ENCODE measurements around the gene NBR1.
"Not testable (repeated sequence)": the region's sequence is repeated elsewhere in the genome, so short reads cannot be mapped to it uniquely, and the experiment has no call there.

NBR1 gene

DNA sequence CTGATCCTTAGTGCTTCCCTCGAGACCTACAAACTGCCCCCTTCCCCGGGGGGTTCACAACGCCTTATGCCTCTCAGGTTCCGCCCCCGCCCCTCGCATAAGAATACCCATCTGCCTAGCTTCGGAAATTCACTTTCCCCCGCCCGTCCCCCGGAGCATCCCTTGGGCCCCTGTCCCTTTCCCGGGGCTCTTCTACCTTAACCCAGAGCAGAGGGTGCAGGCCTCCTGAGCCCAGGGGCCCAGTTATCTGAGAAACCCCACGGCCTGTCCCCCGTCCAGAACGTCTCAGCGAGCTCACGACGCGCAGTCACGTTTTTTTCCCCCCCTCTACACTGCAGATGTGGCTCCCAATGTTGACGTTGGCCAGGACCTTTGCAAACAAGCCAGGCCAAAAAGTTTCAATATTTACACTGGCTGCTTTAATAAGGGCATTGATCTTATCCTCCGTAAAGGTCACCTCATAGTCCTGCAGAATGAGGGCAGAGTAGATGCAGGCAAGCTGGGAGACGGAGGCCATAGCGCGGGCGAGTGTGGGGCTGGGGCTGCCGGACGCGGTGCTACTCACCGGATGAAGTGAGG, 1.4 kb upstream of the NBR1 start:
- Histone ChIP-seq H3K9me3 (ENCODE audit: insufficient read depth, low read length) (no peaks in the 10 kb centered on the region), H3K9ac (ENCODE audit: insufficient read length, low read depth) (peak overlapping the region; percentile 72), H3K36me3 (ENCODE audit: insufficient read depth, insufficient read length, low read length) (peaks cover 8% of the 10 kb centered on the region), H3K4me3 (ENCODE audit: insufficient read length, low read depth) (peak overlapping the region; percentile 72), H3K27me3 (ENCODE audit: insufficient read depth, insufficient read length) (no peaks in the 10 kb centered on the region), H3K4me1 (ENCODE audit: insufficient read depth, insufficient read length) (no peaks in the 10 kb centered on the region)
- TF ChIP-seq ZNF274 (IDR thresholded peaks at IDR 0.05; ENCODE audit: low read depth, low read length), result no peak
- TF ChIP-seq YY1 (IDR thresholded peaks at IDR 0.05; ENCODE audit: insufficient read depth, insufficient read length), result no peak
- no peak for TF ChIP-seq SUZ12 (IDR thresholded peaks at IDR 0.05; ENCODE audit: extremely low read depth, insufficient read depth, insufficient read length)
- no peak for DNase-seq (ENCODE audit: low read depth, low spot score)

DNA sequence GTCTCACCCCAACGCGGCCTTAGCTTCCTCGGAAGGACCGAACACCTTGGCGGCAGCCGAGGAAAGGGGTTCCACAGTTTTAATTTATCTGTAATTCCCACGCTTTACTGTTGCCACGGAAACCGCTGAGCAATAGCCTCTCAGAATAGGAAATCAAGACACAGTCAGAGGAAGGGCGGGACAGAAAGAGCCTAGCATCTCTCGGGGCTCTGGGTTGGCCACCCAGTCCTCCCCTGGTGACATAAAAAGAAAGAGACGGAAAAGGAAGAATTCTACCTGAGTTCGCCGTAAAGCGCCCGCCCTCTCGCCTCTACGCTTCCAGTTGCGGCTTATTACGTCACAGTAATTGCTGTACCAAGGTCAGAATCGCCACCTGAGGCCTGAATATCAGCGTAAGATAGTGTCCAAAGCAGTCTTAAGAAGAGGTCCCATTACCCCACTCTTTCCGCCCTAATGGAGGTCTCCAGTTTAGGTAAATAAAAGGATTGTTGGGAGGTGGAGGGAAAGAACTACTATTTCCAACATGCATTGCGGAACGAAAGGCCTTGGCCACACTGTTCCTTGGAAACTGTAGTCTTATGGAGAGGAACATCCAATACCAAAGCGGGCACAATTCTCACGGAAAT, 761 bp upstream of the NBR1 start:
- Histone ChIP-seq H3K27me3 (ENCODE audit: insufficient read depth, insufficient read length) (no peaks in the 10 kb centered on the region), H3K9ac (ENCODE audit: insufficient read length, low read depth) (peak overlapping the region; percentile 72), H3K4me3 (ENCODE audit: insufficient read length, low read depth) (peak overlapping the region; percentile 72), H3K4me1 (ENCODE audit: insufficient read depth, insufficient read length) (no peaks in the 10 kb centered on the region), H3K9me3 (ENCODE audit: insufficient read depth, low read length) (no peaks in the 10 kb centered on the region), H3K36me3 (ENCODE audit: insufficient read depth, insufficient read length, low read length) (peaks cover 8% of the 10 kb centered on the region)
- DNase-seq (ENCODE audit: low read depth, low spot score), result peak; percentile 88
- TF ChIP-seq YY1 (IDR thresholded peaks at IDR 0.05; ENCODE audit: insufficient read depth, insufficient read length) (no peak), ZNF274 (IDR thresholded peaks at IDR 0.05; ENCODE audit: low read depth, low read length) (no peak), SUZ12 (IDR thresholded peaks at IDR 0.05; ENCODE audit: extremely low read depth, insufficient read depth, insufficient read length) (no peak)

DNA sequence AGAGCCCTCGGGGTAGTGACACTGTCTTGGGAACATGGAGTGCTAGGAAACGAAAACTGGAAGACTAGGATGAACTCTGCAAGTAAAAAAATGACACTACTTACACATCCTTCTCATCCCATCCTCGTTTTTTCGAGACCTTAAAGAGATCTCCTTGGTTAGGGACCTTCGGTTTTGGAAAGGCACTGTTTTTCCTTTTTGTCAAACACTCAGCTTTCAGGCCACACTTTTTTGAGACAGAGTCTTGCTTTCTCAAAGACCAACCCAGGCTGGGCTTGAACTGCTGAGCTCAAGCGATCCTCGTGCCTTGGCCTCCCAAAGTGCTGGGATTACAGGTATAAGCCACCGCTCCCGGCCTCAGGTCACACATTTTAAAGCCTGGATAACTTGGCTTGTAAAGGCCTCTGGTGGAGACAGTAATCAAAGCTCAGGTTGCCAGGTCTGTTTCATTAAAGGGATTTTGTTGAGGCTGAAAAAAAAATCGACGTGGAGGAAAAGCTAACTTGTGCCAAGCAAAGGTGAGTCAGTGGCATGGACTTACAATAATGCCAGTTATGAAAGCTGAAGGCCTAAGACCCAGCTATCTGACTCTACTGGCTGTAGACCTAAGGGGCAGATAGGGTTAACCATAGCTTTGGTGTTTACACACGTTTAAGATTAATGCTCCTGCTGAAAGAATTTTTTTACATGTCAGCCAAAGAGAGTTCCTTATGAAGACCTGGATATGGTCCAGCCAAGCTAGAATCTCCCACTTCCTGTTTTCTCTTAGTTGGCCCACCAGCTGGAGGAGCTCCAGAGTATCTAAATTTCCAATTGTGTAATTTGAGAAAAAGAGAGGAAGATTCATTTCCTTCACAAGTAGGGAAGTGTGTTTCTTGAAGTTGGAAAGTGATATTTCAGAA, 823 bp downstream of the NBR1 start:
- DNase-seq (ENCODE audit: low read depth, low spot score), result no peak
- no peaks in the 10 kb centered on the region for H3K9me3 ChIP-seq (ENCODE audit: insufficient read depth, low read length)
- no peaks in the 10 kb centered on the region for H3K4me1 ChIP-seq (ENCODE audit: insufficient read depth, insufficient read length)
- peak overlapping the region; percentile 72 for H3K4me3 ChIP-seq (ENCODE audit: insufficient read length, low read depth)
- H3K27me3 ChIP-seq (ENCODE audit: insufficient read depth, insufficient read length), result no peaks in the 10 kb centered on the region
- peak overlapping the region; percentile 90 for H3K9ac ChIP-seq (ENCODE audit: insufficient read length, low read depth)
- H3K36me3 ChIP-seq (ENCODE audit: insufficient read depth, insufficient read length, low read length), result peaks cover 11% of the 10 kb centered on the region
- TF ChIP-seq YY1 (IDR thresholded peaks at IDR 0.05; ENCODE audit: insufficient read depth, insufficient read length) (no peak), ZNF274 (IDR thresholded peaks at IDR 0.05; ENCODE audit: low read depth, low read length) (no peak), SUZ12 (IDR thresholded peaks at IDR 0.05; ENCODE audit: extremely low read depth, insufficient read depth, insufficient read length) (no peak)

DNA sequence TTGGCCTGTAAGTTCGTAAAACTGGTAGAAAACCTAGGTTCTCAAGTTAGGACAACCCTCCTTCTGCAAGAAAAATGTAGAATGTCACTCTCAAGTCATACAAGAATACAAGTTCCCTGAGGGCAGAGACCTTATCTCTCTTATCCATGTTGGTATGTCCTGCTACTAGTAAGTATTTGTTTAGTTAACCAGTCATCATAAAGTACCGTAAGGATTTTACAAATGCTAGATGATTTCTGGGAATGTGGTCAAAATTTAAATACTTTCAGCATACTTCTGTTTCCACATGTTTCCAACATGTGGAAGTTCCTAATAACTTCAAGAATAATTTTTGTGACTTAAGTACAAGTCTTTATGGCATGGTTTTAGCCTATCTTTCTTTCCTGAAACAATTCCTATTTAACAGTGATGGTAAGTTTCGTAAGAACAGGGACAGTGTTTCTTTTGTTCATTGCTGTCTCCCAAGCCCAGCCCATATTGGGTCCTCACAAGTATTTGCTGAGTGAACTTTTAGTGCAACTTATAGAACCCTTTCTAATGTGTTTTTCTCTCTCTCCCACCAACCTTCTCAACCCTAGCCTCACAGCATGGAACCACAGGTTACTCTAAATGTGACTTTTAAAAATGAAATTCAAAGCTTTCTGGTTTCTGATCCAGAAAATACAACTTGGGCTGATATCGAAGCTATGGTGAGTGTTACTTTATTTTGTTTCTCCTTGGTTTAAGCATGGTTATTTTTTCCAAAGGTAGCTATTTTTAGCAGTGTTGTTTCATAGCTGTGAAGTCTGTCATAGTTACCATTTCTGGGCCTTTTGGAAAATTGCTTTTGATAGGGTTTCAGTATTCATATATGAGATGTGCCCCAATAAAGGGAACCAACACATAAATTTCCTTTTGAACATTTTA, 4.5 kb downstream of the NBR1 start:
- H3K4me3 ChIP-seq (ENCODE audit: insufficient read length, low read depth), result no peak overlapping the region
- H3K36me3 ChIP-seq (ENCODE audit: insufficient read depth, insufficient read length, low read length), result peaks cover 25% of the 10 kb centered on the region
- no peaks in the 10 kb centered on the region for H3K9me3 ChIP-seq (ENCODE audit: insufficient read depth, low read length)
- H3K4me1 ChIP-seq (ENCODE audit: insufficient read depth, insufficient read length), result no peaks in the 10 kb centered on the region
- H3K27me3 ChIP-seq (ENCODE audit: insufficient read depth, insufficient read length), result no peaks in the 10 kb centered on the region
- TF ChIP-seq SUZ12 (IDR thresholded peaks at IDR 0.05; ENCODE audit: extremely low read depth, insufficient read depth, insufficient read length) (no peak), YY1 (IDR thresholded peaks at IDR 0.05; ENCODE audit: insufficient read depth, insufficient read length) (no peak), ZNF274 (IDR thresholded peaks at IDR 0.05; ENCODE audit: low read depth, low read length) (no peak)
- DNase-seq (ENCODE audit: low read depth, low spot score), result no peak
- no peak overlapping the region for H3K9ac ChIP-seq (ENCODE audit: insufficient read length, low read depth)

DNA sequence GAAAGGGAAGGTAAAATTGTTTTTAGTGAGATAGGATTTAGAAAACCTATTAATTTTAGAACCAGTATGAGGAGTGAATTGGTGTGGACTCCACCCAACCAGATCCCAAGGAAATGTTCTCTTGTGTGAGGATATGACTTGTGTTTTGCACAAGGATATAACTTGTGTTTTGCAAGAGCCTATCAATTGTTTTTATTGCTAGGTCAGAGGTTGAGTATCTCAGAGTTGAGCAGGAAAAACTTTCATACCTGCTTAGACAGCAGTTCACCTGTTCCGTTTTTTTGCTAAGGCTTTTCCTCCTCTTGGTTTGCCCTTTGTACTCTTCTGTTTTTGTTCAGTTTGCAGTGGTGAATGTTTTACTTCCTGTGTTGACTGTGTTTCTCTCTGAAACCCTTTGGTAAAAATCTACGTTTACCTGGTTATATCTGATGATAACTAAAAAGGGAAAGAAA, 5.1 kb downstream of the NBR1 start:
- no peak overlapping the region for H3K9ac ChIP-seq (ENCODE audit: insufficient read length, low read depth)
- no peak for DNase-seq (ENCODE audit: low read depth, low spot score)
- H3K36me3 ChIP-seq (ENCODE audit: insufficient read depth, insufficient read length, low read length), result peaks cover 25% of the 10 kb centered on the region
- no peaks in the 10 kb centered on the region for H3K9me3 ChIP-seq (ENCODE audit: insufficient read depth, low read length)
- no peak for TF ChIP-seq ZNF274 (IDR thresholded peaks at IDR 0.05; ENCODE audit: low read depth, low read length)
- TF ChIP-seq YY1 (IDR thresholded peaks at IDR 0.05; ENCODE audit: insufficient read depth, insufficient read length), result no peak
- TF ChIP-seq SUZ12 (IDR thresholded peaks at IDR 0.05; ENCODE audit: extremely low read depth, insufficient read depth, insufficient read length), result no peak
- H3K4me1 ChIP-seq (ENCODE audit: insufficient read depth, insufficient read length), result no peaks in the 10 kb centered on the region
- H3K27me3 ChIP-seq (ENCODE audit: insufficient read depth, insufficient read length), result no peaks in the 10 kb centered on the region
- H3K4me3 ChIP-seq (ENCODE audit: insufficient read length, low read depth), result no peak overlapping the region

DNA sequence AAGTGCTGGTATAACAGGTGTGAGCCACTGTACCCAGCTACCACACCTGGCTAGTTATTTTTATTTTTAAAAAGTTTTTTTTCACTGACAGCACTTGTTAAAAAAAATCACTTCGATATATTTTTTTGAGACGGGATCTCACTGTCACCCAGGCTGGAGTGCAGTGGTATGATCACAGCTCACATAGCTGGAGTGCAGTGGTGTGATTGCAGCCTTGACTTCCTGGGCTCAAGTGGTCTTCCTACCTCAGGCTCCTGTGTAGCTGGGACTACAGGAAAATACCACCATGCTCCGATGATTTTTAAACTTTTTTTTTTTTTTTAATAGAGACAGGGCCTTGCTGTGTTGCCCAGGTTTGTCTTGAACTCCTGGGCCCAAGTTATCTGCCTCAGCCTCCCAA, 12.9 kb downstream of the NBR1 start:
- H3K9me3 ChIP-seq (ENCODE audit: insufficient read depth, low read length), result no peaks in the 10 kb centered on the region
- peaks cover 23% of the 10 kb centered on the region for H3K36me3 ChIP-seq (ENCODE audit: insufficient read depth, insufficient read length, low read length)
- no peak overlapping the region for H3K4me3 ChIP-seq (ENCODE audit: insufficient read length, low read depth)
- TF ChIP-seq SUZ12 (IDR thresholded peaks at IDR 0.05; ENCODE audit: extremely low read depth, insufficient read depth, insufficient read length), result no peak
- TF ChIP-seq ZNF274 (IDR thresholded peaks at IDR 0.05; ENCODE audit: low read depth, low read length), result no peak
- no peak for TF ChIP-seq YY1 (IDR thresholded peaks at IDR 0.05; ENCODE audit: insufficient read depth, insufficient read length)
- H3K4me1 ChIP-seq (ENCODE audit: insufficient read depth, insufficient read length), result no peaks in the 10 kb centered on the region
- no peaks in the 10 kb centered on the region for H3K27me3 ChIP-seq (ENCODE audit: insufficient read depth, insufficient read length)
- no peak overlapping the region for H3K9ac ChIP-seq (ENCODE audit: insufficient read length, low read depth)
- DNase-seq (ENCODE audit: low read depth, low spot score), result no peak

DNA sequence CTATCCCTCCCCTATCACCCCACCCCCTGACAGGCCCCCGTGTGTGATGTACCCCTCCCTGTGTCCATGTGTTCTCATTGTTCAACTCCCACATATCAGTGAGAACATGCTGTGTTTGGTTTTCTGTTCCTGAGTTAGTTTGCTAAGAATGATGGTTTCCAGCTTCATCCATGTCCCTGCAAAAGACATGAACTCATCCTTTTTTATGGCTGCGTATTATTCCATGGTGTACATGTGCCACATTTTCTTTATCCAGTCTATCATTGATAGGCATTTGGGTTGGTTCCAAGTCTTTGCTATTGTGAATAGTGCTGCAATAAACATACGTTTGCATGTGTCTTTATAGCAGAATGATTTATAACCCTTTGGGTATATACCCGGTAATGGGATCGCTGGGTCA, 15.6 kb downstream of the NBR1 start:
- H3K9me3 ChIP-seq (ENCODE audit: insufficient read depth, low read length); H3K4me3 ChIP-seq (ENCODE audit: insufficient read length, low read depth); DNase-seq (ENCODE audit: low read depth, low spot score); H3K27me3 ChIP-seq (ENCODE audit: insufficient read depth, insufficient read length); H3K4me1 ChIP-seq (ENCODE audit: insufficient read depth, insufficient read length); H3K9ac ChIP-seq (ENCODE audit: insufficient read length, low read depth): not testable (repeated sequence)
- peaks cover 41% of the 10 kb centered on the region for H3K36me3 ChIP-seq (ENCODE audit: insufficient read depth, insufficient read length, low read length)
